ENCODE measurements around the gene NT5DC2.

The NT5DC2 gene

DNA sequence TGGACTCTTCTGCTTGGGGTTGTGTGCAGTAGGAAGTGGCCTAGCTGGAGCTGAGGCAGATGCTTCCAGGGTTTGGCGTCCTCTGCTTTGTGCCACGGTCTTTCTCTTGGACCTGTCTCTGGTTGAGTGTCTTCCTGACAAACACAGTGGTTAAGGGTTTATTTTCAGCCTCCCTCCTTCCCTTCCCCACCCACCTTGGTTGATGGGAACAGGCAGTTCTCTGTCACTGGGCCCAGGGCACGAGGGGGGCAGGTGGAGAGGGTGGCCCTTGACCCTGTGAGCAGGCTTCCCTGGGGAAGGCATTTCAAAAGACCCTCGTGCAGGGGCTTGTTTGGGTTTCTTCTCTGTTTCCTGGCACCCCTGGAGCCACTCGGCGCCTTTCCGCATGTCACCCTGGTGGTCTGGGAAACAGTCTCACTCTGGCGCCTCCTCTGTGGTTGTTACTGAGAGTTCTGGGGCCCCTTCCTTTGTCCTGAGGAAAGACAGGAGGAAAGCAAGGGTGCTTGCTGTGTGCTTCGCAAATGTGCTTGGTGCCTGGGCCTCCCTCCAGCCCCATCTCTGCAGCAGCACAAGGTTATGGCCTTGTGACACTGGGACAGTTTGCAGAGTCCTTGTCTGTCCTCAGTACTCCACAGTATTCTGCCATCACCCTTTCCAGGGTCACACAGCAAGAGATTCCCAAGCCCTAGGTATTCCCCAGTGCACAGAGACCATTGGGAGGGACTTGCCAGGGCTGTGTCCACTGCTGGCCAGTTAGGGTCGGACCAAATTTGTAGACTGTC is 48.8 kb downstream of the NT5DC2 start:
- peak overlapping the region; percentile 8 for H3K4me3 ChIP-seq
- DNase-seq (ENCODE audit: low spot score), result no peak
- H3K27ac ChIP-seq, result peak overlapping the region; percentile 58 to 81
- TF ChIP-seq, protein P1, sequence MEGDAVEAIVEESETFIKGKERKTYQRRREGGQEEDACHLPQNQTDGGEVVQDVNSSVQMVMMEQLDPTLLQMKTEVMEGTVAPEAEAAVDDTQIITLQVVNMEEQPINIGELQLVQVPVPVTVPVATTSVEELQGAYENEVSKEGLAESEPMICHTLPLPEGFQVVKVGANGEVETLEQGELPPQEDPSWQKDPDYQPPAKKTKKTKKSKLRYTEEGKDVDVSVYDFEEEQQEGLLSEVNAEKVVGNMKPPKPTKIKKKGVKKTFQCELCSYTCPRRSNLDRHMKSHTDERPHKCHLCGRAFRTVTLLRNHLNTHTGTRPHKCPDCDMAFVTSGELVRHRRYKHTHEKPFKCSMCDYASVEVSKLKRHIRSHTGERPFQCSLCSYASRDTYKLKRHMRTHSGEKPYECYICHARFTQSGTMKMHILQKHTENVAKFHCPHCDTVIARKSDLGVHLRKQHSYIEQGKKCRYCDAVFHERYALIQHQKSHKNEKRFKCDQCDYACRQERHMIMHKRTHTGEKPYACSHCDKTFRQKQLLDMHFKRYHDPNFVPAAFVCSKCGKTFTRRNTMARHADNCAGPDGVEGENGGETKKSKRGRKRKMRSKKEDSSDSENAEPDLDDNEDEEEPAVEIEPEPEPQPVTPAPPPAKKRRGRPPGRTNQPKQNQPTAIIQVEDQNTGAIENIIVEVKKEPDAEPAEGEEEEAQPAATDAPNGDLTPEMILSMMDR (IDR thresholded peaks at IDR 0.05), result no peak

DNA sequence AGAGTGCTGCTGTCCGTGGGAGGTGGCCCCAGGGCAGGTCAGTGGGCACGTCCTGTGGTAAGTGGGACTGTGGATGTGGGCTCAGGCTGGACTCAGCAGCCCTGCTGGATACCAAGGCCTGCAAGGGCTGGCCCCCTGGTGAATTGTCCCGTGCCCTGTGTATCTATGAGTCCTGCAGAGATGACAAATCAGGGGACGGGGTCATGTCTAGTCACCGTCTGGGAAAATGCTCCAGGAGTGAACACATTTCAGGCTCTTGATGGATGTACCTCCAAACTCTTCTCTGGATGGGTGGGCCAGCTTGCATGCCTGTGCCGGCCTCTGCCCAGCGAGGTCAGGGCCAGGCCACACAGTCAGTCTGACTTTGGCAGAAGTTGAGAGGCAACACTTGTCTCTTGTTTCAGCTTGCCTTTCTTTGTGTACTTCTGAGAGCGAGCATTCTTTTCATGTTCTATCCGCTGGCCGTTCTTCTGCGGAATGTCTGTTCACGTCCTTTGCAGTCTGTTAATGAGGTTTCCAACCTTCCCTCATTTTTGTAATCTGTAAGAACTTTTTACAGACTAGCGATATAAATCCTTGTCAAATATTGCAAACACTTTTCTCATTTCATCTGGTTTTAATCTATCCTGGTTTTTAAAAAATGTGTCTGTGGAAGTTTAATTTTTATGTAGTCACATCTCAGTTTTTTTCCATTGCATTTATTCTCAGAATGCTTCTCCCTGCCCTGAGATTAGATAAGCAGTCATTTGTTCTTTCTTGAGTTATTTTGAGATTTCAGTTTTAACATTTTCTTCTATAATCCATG is 49.9 kb downstream of the NT5DC2 start:
- Histone ChIP-seq H3K4me3 (peak overlapping the region; percentile 35), H3K27ac (peak overlapping the region; percentile 58 to 81)
- TF ChIP-seq, protein P1 (IDR thresholded peaks at IDR 0.05), result no peak
- DNase-seq (ENCODE audit: low spot score), result no peak

DNA sequence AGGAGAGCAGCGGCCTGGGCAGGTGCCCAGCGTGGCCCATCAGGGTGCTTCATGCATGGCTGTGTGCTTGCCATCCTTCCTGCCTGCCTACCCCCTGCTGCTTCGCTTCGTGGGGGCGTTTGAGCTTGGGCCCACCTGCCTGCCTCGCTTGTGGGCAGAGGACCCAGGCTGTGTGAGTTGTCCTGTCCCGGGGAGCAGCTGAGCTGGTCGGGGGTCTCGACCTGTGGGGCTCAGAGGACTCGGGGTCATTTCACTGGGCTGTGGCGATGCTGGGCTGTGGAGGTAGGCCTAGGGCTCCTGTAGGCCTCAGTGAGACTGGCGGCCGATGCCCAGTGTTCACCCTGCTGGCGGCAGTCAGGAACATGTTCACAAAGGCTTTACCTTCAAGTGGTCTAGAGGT is 50.6 kb downstream of the NT5DC2 start:
- Histone ChIP-seq H3K4me3 (peak overlapping the region; percentile 35), H3K27ac (peak overlapping the region; percentile 58 to 81)
- no peak for DNase-seq (ENCODE audit: low spot score)
- TF ChIP-seq, protein P1 (IDR thresholded peaks at IDR 0.05), result no peak

DNA sequence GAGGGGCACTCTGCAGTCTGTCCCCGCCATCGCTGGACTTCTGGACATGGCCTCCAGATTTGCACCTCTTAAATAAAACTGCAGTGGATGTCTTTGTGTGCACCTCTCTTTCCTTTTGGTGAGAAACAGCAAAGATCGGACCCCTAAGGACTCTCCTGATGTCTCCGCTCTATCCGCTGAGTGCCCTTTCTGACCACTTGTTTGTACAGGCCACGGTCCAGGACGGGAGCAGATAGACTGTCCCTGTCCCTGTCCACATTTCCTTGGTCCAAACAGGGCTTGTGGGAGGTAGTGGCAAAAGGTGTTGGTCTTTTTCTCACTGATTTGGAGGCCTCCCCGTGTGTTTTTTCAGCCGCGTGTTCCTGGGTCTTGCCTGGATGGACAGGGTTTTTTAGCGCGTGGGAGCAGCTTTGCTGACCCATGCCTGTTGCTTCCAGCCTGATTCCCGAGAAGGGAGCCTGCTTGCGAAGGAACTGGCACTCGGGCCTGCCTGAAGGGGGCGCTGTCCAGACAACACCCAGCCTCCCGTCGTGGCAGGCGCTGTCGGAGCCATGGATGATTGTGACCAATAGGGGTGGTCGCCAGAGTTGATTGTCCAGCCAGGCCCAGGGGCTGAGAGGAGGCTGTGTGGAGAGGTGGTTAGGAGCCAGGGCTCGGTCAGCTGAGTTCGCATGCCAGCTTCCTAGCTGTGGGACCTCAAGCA is 51.7 kb downstream of the NT5DC2 start:
- Histone ChIP-seq H3K4me3 (no peak overlapping the region), H3K27ac (peak overlapping the region in 1 of 2 donors; percentile 81)
- TF ChIP-seq, protein P1 (IDR thresholded peaks at IDR 0.05), result no peak
- DNase-seq (ENCODE audit: low spot score), result no peak

DNA sequence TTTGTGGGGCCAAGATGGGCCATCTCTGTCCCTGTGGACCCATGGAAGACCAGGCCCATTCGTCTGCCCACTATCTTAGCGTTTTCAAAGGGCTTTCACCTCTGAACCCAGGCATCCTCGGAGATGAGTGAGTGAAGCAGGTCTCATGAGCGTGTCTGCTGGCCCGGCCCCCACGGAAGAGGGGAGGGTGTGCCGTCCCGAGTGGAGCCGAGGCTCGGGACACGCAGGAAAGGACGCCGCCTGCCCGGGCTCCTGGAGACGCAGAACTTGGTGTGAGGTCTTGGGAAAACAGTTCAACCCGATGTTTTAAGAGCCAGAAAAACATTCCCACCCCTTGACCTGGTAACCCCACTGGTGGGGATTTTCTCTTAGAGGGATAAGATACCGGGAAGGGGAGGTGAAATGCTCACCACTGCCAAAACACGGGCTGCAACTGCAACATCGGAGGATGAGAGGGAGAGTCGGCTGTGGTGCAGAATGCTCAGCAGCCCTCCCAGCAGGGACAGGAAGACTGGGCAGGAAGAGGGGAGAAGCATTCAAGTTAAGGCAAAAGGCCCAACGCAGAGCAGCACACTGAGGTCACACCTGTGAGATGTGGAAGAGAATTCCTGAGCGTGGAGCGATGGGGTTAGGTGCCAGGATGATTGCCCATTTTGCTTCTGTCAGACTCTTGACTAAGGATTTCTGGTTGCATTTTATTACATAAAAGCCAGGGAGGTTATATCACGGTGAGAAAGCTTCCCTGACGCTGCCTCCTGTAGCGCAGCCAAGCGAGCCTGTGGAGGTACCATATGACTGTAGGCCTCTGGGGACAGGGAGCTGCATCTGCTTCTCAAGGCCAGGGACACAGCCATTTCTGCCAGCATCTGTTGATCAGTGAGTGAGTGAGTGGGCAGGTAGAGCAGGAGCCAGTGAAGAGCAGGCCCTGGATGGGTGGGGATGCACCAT is 52.6 kb downstream of the NT5DC2 start:
- TF ChIP-seq, protein P1 (IDR thresholded peaks at IDR 0.05), result no peak
- H3K4me3 ChIP-seq, result no peak overlapping the region
- DNase-seq (ENCODE audit: low spot score), result no peak
- H3K27ac ChIP-seq, result peak overlapping the region in 1 of 2 donors; percentile 42

Data from coronary artery (tissue), 2 donors.